Stimulated activated CD8-positive, alpha-beta memory T cell treated with anti-CD3 and anti-CD28 coated beads, Interleukin-15, amount 100 ng/mL, for 1 hour (primary cell): ENCODE results near the gene PACSIN2.
"Not testable (repeated sequence)": the region's sequence is repeated elsewhere in the genome, so short reads cannot be mapped to it uniquely, and the experiment has no call there.

ENCODE experiments used
- DNase-seq: peaks from one replicate; pipeline ENCODE4 v3.0.0-alpha.2; 2020; ENCODE audit warnings: low read depth

PACSIN2 gene

GRCh38 chr22:42992092-42992491, 22.9 kb downstream of the PACSIN2 start:
- DNase-seq = no peak

DNA sequence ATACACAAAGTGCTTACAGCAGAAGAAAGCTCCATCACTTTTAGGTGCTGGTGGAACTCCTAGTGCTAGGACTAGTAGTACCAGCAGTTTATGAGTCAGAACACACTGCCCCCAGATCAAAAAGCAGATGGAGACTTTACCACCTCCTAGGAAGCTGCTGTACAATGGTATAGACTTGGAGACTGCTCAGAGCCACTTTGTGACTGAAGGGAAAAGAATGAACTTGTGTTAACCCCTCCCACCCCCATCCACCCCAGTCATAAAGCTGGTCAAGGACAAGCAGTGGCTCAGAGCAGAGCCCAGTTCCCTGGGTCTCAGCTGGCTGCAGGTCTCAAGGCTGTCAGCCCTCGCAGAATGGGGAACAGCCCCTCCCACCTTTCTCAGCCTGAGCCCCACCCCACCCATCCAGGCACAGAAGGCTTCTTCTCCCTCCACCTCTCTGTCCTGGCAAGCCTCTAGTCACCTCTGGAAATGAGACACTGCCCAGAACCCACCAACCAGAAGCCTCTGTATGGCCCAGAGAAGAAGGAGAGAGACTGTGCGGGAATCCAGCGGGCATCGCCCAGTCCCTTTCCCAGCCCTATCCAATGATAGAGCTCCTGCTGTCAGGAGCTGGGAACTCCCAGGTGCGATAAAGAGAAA, 23.8 kb downstream of the PACSIN2 start:
- DNase-seq = no peak

DNA sequence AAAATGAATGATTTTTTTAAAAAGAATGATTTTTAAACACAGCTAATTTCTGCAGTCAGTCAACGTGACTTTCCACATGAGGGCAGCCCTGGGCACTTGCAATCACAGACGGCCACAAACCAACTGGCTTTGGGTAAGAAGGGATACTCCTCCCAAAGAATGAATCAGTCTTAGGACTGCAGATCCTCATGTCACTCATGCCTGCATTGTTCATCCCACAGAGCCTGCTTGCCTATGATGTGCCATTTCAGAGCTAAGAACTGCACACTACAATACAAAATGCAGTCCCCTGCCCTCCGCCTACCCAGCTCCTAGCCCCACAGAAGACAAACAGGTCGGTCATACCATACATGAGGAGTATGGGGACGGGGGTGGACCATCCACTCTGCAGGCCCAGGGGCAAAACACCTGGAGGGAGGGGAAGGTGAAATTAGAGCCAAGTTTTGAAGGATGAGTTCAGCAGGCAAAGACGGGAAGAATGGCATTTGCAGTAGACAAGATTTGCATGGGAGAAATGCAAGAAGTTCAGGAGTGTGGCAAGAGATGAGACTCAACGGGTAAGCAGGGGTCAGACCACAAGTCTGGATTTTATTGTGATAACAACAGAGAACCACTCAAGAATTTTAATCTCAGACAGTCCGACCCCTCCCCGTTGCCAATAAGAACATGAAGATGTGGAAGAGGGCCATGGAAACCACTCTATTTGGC, 24.7 kb downstream of the PACSIN2 start:
- no peak for DNase-seq

- no peak for DNase-seq
Observed at GRCh38 chr22:42986115-42986514, 28.8 kb downstream of the PACSIN2 start.

DNA sequence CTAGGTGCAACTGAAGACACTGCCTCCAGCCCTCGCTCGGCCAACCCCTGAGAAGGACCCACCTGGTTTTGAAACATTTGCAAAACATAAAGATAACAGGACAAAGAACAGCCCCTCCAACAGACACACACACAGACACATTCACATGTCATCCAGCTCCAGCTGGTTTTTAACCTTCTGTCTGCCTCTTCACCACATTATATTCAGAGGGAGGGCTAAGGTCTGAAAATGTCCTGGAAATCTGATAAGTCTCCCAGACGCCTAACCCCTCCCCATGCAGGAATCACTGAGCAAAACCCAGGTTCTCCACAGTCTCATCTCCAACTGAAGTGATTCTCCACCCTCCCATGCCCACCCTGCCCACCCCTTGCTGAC, 29.4 kb downstream of the PACSIN2 start:
- DNase-seq = no peak

- no peak for DNase-seq
Observed at GRCh38 chr22:42984814-42985530, 30.0 kb downstream of the PACSIN2 start.

DNA sequence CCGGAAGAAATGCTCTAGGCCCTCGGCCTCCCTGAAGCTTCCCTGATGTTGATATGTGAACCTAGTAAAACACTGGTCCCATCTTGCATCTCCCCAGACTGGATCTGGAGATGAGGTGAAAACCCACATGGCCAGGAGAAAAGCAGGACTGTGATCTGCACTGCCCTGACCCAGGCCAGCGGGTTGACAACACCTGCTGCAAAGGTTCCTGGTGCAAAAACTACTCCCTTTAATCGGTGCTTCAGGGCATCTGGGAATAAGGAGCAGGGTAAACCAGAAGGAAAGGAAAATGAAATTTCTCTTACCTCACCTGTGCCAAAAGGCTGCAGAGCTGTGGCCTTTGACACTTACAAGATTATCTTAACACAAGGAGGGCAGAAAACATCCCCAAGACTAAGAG, 30.6 kb downstream of the PACSIN2 start:
- DNase-seq = no peak

DNA sequence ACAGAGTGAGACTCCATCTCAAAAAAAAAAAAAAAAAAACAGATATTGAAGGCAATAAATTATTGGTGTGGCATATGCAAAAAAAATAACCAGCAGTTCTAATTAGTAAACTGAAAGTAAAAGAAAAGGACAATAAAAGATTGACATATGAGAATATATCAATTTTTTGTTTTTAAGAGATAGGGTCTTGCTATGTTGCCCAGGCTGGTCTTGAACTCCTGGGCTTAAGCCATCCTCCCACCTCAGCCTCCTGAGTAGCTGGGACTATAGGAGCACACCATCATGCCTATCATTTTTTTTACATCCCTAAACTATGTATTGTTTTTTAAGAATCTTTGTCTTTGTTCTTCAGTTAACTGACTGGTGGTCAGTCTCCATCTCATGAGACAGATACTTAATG, 31.5 kb downstream of the PACSIN2 start:
- no peak for DNase-seq

- no peak for DNase-seq
Observed at GRCh38 chr22:42979606-42980005, 35.3 kb downstream of the PACSIN2 start.

DNA sequence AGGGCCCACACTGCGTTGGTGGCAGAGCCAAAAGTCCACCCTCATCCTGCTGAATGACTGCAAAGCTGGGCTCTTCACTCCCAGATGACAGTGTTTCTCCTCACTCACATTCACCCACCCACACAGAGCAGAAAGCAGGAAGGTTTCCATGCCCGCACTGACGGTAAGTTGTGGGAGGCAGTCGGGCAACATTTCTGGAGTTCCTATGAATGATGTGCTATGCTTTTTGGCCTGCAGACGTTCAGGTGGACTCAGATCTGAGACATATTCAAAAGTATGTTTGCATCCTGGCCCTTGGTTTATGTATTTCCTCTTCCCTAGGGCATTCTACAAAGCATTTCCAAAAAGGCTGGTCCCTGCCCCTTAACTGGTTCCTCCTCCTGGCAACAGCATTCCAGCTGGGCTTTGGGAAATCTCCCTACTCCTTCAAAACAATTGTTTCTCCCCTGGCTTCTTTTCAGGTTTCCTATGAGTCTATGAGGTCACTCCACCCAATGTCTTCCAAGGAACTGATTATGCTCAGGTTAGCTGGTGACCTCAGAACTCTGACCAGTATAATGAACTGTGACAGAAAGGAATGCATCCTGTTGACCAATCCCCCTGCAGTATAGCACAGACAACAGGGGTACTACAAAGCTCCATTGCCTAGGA, 36.4 kb downstream of the PACSIN2 start:
- no peak for DNase-seq

DNA sequence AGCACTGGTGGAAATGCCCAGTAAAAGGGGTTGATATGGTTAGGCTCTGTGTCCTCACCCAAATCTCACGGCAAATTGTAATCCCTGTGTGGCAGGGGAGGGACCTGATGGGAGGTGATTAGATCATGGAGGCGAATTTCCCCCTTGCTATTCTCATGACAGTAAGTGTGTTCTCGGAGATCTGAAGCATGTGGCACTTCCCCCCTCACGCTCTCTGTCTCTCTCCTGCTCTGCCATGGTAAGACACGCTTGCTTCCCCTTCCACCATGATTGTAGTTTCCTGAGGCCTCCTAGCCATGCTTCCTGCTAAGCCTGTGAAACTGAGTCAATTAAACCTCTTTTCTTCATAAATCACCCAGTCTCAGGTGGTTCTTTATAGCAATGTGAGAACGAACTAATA, 37.4 kb downstream of the PACSIN2 start:
- no peak for DNase-seq

DNA sequence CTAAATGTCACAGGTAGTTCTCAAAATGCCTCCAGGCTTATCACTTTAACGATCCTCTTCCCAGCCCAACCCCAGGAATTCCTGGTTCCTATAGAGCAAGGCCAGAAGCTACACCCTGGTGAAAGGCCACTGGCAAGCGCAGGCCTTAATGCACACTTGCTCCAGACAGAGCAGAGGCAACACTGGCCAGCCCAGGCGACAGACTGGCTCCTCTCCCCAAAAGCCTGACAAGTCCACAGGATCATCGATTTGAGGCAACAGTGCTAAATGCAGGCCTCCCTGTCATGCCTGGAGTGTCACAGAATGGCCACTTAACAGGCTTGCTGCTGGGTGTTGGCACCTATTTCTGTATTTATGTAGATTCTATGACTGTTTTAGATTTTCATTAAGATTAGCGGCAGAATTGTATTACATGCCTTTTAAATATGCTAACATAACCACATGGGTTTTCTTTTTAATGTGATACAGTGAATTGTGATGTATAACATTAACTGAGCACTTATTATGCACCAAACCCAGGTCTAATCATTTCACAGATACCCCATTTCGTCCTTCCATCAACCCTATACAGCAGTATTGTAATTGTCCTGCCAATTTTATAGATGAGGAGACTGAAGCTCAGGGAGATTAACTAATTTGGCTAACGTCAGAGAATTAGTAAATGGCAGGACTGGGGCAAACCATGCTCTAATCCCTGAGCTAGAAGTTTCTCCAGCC, 38.6 kb downstream of the PACSIN2 start:
- DNase-seq = no peak

DNA sequence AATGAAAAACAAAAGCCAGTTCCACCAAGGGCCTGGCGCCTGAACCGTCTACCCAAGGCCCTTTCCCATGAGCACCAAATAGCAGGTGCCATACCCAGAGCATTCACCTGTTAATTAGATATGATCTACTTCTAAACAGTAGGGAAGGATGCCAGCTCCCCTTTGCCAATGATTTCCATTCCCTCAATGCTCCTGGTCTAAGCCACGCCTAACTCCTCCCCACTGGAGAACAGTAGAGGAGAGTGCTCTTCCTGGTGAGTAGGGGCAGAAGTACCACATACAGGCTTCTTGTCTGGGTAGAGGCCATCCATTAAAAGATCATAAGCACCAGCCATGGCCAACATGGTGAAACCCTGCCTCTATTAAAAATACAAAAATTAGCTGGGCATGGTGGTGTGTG, 40.7 kb downstream of the PACSIN2 start:
- DNase-seq = no peak

- DNase-seq = no peak
Observed at GRCh38 chr22:42973536-42973881, 41.4 kb downstream of the PACSIN2 start.

- no peak for DNase-seq
Observed at GRCh38 chr22:42972649-42973535, 42.1 kb downstream of the PACSIN2 start.

DNA sequence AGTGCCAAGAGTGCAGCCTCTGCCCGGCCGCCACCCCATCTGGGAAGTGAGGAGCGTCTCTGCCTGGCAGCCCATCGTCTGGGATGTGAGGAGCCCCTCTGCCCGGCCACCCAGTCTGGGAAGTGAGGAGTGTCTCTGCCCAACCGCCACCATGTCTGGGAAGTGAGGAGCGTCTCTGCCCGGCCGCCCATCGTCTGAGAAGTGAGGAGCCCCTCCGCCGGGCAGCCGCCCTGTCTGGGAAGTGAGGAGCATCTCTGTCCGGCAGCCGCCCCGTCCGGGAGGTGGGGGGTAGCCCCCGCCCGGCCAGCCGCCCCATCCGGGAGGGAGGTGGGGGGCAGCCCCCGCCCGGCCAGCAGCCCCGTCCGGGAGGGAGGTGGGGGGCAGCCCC, 43.5 kb downstream of the PACSIN2 start:
- DNase-seq = not testable (repeated sequence)

GRCh38 chr22:42970029-42970428, 44.9 kb downstream of the PACSIN2 start:
- DNase-seq = no peak

GRCh38 chr22:42969348-42969975, 45.5 kb downstream of the PACSIN2 start:
- no peak for DNase-seq

DNA sequence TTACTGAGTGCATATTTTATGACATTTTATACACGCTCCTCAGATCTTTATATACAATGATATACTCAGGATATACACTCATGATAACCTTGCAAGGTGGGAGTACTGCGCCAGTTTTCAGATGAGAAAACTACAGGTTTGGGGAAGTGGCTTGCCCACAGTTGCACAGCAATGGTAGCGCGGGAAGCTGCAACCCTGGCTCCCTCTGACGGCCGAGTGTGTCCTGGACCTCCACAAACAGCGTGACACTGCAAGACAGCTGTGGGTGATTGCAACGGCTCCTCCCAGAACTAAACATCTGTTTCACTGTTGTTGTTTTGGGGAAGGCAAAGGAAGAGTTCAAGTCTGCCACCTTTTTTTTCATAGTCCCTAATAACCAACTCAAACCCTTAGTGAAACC, 47.0 kb downstream of the PACSIN2 start:
- no peak for DNase-seq

DNA sequence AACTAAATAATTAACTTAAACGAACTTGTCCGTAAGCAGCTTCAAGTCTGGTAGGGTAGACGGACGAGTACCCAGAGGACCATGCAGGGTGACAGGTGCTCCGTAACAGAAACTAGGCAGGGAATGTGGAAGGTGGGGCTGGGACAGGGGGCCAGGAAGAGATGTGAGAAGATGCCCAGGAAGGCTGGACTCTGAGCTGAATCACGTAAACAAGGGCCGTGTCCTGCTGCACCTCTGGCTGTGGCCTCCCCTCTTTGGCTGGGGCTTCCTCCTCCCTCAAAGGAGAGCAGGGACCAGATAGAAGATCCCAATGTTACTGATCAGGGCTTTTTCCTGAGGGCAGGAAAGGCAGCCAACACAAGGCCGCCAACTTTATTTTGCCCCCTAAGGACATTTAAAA, 47.9 kb downstream of the PACSIN2 start:
- DNase-seq = no peak

GRCh38 chr22:42966497-42966896, 48.5 kb downstream of the PACSIN2 start:
- DNase-seq = no peak
